Activated naive CD8-positive, alpha-beta T cell treated with anti-CD3 and anti-CD28 coated beads, Interleukin-2, amount 50 U/mL, for 16 hours (primary cell): ENCODE results near the gene MDFIC2.
"Not testable (repeated sequence)": the region's sequence is repeated elsewhere in the genome, so short reads cannot be mapped to it uniquely, and the experiment has no call there.

Experiments
- DNase-seq: peaks from one replicate; pipeline ENCODE4 v3.0.0-alpha.2; 2020; ENCODE audit warnings: low read depth, low spot score

Gene MDFIC2

DNA sequence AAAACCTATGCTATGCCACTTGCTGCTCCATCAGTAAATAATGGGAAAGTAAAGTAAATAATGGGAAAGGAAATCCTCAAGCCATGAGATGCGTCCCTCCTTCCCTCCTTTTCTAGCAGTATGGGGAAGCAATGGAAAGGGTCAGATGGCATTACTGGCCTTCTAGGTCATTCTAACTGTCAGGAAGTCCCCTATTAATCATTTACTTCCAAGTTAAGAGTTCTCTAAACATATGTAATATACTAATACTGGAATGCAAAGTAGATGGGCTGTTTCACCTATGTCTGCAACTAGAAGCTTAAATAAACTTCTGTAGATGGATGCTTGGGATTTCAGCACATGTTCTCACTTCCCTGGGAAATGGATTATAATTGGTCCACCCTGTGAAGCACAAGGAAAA lies 55.9 kb downstream of the MDFIC2 start:
- DNase-seq: no peak

DNA sequence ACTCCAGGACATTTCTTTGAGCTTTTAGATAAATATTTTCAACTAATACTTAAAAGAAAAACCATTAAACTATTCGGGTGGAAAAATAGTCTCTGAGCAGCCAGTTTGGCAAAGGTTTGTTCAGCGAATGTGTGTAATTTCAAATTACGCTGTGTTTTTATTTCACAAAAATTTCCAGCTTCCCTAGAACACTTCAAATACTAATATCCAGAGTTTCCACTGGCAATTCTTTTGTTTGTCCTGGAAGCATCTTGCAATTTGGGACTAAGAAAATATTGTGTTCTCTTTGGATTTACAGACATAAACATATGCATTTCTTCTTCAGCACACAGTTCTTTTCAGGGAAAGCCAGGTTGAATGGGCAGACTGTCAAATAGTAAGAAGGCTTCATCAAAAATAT lies 61.9 kb downstream of the MDFIC2 start:
- no peak for DNase-seq

DNA sequence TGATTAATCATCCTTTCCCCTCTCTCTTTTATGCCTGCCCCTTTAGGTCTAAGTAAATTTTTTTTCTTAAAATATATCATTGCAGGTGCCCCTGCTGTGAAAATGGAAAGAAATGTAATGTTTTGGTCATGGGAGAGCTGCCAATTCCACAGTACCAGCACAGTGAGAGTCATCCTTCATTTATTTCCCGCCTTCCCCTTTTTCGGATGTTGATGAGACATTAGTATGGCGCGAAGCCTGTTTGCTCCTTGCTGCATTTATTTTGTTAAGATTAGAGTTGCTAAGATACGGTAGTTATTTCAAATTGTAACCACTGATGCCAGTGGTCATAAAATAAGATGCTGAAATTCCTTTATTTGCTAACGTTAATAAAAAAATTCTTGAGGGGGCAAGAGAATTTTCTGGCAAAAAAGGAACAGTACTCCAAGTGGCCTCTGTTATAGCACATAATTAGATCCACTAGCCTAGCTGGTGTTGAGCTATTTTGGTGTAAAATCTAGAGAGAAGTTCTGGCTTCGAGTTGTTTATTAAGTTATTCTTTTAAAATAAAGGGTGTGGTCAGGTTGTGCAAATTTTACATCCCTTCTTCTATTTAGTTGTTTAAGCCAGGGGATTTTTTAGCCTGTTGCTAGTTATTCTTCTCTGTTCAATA lies 62.8 kb downstream of the MDFIC2 start:
- no peak for DNase-seq

DNA sequence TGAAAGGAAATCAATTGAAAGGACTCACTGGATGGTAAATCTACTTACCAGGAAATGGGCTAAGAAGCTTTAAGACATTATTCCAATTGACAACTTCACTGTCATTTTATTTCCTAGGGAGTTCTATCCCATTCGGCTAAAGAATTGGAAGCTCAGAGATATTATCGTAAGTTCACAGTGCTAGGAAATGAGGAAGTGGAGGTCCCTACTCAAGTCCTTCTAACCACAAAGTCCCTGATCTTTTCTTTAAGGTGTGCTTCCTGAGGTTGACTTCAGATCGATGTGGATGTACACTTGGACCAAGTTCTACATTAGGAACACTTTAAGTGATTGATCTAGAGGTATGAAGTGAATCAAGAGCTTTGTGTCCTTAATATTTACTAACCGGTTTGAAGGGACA lies 63.6 kb downstream of the MDFIC2 start:
- DNase-seq: no peak

DNA sequence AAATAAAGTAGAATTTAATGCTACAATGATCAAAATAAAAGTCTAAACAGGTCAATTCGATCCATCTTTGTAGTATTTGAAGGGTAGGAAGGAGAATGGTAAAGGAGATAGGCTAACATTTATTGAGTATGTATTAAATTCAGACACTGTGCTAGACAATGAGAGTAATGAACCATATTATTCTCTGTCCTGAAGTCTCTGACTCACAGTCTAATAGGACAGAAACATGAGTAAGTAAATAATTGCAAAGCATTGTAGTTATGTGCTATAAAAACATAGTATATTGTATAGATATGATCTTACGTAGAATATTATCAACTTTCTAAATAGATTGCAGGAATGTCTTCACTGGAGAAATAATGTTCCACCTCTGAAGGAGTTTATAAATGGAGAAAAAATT lies 64.5 kb downstream of the MDFIC2 start:
- DNase-seq: no peak

DNA sequence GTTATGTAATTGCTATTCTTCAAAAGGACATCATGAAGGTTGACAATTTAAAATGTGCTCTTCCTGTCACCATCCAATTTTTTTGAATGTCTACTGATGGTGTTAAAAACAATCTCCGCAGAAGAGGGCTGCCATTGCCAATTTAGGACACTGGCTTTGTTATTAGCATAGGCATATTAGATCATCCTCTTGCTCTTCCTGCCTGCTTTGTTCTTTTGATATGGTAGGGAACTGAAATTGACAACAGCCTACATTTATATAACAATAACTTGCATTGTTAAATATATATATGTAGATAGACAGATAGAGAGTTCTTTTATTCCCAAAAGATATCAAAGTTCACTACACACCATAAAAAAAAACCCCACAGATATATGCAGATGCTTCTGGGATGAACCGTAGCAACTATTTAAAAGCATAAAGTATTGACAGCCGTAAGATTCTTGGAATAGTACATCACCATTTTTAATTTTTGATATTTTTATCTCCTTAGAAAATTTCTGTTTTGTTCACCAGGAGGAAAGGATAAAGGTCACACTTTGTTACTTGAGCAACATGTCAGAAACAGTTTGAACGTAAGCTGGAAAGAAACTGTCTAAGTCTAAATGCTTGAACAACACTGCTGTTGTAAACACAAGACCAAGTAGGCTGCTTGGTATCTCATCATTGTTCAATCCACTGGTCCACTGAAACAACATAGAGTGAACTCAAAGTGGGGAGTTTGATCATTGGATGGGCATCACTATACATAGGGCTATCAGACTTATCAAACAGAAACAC lies 66.5 kb downstream of the MDFIC2 start:
- DNase-seq: no peak

DNA sequence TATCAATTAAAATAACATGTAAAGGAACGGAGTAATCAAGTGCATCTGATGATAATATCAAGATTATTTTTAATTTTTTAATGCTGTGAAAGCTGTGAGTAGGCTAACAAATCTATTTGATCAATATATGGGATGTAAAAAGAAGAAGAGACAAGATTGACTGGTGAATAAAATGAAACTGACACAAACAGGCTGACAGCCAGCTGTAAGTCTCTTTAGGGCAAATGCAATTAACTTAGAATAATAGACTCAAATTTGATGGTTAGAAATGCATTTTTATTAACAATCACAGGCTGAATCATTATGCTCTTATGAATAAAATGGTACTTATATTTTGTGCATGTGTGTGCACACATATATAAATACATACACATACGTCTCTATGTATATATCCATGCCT lies 68.0 kb downstream of the MDFIC2 start:
- DNase-seq: no peak

DNA sequence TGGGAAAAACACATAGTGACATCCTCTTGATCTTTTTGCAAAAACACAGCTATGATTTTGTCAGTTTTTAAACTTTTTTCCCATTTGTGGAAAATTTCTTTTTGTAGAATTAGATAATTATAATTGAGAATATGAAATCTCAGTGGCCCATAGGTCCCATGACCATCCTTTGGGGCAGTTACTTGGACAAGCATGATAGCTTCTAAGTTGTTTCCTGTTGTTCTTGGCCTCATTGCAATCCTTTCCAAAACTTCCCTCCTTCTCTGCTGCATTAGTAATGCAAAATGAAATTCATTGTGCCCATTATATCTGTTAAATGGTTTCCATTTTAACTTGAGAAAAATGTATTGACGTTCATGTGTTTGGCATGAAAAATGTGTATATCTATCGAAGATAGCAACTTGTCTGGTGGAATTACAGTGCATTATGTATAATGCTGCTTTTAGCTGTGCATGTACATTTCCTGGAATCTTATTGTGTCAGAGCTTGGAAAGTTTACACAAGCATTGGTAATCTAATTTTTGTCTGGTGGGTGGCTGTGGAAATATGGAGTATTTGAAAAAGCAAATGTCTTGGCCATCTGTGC lies 70.0 kb downstream of the MDFIC2 start:
- DNase-seq: no peak

DNA sequence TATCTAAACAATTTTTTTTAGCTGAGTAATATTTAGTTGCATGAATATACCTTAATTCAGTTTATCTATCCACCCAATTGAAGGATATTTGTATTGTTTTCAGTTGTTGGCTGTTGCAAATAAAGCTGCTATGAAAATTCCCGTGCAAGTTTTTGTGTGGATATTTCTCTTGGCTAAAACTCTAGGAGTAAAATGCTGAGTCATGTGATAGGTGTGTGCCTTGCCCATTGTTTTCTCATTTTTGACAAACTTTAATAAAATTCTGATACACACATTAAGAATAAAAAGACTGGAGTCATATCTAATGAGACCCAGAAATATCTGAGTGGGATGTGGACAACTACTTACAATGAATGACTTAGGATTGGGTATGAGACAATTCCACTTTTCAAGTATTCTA lies 78.6 kb downstream of the MDFIC2 start:
- no peak for DNase-seq

DNA sequence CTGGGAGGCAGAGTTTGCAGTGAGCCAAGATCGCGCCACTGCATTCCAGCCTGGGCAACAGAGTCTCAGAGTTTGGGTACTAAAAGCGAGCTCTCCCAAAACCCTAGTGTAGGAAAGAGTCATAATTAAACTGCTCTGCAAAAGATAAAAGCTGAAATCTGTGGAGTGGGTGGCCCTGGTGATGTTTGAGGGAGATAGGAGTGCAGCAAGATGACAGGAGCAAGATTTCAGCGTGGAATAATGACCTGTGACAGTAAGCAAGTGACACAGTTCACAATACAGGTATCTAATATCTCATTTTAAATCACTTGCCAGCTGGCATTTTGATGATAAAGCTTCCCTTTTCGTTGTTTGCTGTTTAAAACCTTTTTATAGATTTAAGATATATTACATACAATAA lies 79.3 kb downstream of the MDFIC2 start:
- no peak for DNase-seq

DNA sequence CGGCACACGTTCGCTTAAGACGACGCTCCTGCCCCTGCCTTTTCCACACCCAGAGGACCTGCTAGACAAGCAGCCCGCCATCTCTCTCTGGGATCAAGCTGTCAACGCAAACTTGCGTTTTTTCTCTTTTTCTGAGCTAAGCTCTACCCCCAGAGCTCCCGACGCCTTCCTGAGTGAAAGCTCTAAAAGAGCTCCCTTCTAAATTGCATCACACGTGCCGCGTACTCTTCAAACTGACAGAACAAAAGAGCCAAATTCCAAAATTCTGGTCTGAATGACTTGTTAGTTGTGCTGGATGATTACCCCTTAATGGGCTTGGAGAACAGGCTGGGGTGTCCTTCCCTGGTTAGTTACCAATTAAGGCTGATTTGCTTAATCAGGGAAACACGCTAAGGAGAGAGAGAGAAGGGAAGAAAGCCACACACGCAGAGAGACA lies 81.2 kb downstream of the MDFIC2 start:
- DNase-seq: no peak

DNA sequence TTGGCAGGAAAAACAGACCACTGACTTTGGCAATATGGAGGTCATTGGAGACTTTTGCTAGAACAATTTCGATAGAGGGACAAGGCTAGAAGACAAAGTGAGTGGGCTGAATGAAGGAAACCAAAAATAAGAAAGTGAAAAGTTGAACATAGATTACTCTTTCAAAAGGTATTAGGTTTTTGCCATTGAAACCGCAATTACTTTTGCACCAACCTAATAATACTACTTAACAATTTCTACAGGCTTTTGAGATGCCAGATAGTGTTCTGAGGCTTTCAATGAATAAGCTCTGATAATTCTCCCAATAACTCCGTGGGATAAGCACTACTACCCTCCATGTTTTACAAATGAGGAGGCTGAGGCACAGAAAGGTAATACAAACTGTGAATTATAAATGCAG lies 85.0 kb downstream of the MDFIC2 start:
- no peak for DNase-seq

DNA sequence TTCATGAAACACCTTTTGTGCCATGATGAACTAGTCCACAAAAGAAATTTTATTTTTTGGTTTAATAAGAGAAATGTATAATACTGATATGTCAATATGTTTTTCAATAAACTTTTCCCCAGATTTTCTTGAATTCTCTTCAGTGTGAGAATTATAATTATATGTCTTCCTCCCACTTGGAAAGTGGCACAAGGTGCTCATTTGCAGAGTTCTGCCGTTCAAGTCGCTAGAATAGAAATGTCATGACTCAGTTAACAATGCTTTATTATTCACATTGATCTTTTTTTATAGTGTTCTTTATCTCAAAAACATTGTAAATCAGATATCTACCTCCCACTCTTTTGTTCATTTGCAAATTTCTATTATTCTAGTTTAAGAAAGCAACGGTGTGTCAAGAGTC lies 87.3 kb downstream of the MDFIC2 start:
- no peak for DNase-seq

DNA sequence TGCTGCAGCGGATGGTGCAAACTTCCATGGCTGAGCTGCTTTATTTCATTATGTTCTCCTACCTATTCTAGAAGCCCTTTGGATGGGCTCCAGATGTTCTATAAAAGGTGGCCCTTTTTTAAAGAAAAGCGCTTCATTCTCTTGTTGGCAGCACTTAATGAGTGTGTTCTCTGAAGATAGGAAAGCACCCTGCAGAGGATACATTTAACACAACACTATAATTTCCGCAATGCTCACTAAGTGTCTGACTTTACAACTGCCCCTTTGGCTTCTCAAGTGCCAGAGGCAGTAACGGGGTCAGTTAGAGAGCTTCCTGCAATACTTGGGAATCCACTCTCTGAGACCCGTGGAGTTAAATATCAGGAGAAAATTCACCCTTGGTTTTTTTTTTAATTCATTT lies 88.1 kb downstream of the MDFIC2 start:
- no peak for DNase-seq

DNA sequence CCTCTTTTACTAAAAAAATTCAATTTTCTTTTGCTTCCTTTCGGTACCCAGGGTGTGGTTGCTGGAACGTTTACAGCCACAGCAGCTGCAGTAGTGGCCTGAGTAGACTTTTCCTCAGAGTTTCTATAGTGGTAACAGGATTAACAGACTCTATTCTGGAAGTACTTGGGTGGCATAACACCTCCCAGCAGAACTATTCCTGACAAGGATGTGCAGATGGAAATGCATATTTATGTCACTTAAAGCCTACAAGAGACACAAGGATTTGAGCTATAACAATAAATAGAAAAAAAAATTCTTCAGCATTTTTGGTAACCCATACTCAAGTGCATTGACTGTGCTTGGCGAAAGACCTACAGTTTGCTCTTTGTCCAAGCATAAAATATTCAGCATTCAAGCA lies 94.0 kb downstream of the MDFIC2 start:
- DNase-seq: no peak

DNA sequence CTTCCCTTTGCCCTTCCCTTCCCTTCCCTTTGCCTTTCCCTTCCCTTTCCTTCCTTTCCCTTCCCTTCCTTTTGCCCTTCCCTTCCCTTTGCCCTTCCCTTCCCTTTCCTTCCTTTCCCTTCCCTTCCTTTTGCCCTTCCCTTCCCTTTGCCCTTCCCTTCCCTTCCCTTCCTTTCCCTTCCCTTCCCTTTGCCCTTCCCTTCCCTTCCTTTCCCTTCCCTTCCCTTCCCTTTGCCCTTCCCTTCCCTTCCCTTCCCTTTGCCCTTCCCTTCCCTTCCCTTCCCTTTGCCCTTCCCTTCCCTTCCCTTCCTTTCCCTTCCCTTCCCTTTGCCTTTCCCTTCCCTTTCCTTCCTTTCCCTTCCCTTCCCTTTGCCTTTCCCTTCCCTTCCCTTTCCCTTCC lies 101.2 kb downstream of the MDFIC2 start:
- not testable (repeated sequence) for DNase-seq

DNA sequence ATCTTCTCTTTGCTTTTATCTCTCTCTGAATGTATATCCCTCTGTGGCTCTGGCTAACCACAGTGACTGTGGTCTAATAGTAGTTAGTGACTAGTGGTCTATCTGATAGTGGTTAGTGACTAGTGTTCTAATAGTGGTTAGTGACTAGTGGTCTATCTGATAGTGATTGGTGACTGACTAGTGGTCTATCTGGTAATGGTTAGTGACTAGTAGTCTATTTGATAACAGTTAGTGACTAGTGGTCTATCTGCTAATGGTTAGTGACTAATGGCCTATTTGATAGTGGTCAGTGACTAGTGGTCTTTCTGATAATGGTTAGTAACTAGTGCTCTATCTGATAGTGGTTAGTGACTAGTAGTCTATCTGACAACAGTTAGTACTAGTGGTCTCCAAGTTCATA lies 110.5 kb downstream of the MDFIC2 start:
- DNase-seq: no peak

DNA sequence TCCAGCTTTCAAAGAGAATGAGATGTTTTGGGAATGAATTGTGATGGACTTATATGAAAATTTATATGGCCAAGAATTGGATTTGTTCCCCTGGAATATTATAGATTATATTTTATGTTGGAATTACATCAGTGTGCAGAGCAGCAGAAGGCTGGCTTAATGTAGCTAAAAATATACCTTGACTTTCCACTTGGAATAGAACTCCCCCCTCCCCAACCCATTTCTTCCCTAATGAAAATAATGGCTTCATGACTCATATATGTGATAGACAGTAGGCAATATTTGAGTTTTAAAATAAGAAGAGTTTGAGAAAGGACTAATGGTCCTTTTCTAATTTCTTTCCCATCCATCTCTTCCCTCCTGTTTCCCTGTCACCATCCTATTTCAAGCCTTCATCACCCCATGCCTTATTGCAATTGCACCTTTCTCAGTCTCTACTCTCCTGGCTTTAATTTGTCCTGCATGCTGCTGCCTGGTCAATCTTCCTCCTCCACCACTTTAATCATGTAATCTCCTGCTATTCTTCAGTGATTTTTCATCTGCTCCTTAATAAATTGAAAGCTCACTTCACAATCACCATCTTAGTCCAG lies 122.5 kb downstream of the MDFIC2 start:
- DNase-seq: no peak

DNA sequence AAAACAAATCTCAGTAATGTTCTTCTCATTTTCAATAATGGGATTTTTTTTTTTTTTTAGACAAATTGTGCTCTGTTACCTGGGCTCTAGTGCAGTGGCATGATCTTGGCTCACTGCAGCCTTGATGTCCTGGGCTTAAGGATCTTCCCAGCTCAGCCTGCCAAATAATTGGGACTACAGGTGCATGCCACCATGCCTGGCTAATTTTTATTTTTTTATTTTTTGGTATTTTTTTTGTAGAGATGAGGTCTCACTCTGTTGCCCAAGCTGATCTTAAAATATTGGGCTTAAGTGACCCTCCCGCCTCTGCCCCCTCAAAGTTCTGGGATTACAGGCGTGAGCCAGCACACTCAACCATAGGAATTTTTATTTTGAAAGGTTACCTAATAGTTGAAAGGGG lies 126.2 kb downstream of the MDFIC2 start:
- DNase-seq: no peak

DNA sequence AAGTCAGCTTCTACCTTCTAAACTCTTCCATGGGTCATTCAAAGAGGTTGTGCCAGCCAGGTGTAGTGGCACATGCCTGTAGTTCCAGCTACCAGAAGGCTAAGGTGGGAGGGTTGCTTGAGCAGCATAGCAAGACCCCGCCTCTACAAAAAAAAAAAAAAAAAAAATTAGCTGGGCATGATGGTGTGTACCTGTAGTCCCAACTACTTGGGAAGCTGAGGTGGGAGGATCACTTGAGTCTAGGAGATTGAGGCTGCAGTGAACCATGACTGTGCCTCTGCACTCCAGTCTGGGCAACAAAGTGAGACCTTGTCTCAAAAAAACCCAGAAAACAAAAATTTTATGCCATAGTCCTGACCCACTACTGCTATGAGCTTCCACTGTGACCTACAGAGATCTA lies 126.8 kb downstream of the MDFIC2 start:
- no peak for DNase-seq

DNA sequence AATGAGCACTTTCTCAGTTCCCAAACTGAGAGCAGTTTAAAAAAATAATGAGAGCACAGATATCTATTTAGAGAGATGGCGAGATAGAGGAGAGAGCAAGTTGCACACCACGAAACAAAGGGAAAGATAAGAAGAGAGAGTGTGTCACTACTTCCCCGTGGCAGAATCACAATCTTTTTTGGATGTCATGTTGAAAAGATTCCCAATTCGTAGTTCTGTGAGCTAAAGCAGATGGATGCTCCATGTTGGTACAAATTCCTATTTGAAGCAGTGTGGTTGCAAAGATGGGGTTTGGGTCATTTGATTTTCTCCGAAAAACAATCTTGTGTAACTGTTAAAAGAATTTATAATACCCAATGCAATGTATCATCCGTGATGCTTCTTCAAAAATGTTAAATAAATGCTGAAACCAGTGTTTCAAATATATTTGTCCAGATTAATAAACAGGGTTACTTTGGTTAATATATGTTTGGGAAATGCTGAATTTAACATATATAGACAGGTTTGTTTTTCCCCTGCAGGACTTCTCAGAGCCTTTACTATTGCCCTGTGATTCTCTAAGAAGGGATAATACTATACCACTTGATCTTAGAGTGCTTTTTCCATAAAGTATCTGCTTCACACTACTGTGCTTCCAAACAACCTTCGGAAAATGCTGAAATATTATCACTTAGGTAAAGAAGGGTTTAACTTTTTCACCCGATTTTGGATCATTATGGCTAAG lies 128.5 kb downstream of the MDFIC2 start:
- no peak for DNase-seq

DNA sequence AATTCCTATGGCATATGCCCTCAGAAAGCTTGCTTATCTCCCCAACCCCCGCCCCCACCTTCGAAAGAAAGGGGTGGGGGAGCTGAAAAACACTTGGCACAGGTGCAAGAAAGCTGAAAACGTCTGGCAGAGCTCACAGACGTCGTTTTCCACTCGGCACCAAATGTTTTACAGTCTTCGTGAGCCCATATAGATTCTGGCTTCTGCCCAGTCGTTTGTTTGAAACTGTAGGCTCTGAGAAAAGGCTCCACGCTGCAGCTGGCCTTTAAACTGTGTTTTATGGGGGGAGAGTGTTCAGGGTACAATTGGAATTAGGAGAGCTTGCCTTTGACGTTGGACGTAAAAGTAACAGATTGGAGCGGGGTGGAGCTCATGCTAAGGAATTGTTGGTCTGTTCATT lies 130.3 kb downstream of the MDFIC2 start:
- DNase-seq: no peak
